ENCODE data around the gene BCDIN3D. TPM values are rescaled to one million over a fixed set of nuclear protein-coding genes. Genes with fewer than 3 reads are reported as not detected.
A peak's percentile ranks its signal among the peaks of the same experiment; 100 is the strongest.

Gene BCDIN3D
- total and polyA plus RNA-seq, 9 of the 15 experiments (the other 6 are each of a cell fraction or from before 2014, with no cell fraction given) = 3.7 to 6.9 (median 5.6) TPM

GRCh38 chr12:49866859-49867569, 24.1 kb upstream of the BCDIN3D start (continued):
- TF ChIP-seq, protein P1, sequence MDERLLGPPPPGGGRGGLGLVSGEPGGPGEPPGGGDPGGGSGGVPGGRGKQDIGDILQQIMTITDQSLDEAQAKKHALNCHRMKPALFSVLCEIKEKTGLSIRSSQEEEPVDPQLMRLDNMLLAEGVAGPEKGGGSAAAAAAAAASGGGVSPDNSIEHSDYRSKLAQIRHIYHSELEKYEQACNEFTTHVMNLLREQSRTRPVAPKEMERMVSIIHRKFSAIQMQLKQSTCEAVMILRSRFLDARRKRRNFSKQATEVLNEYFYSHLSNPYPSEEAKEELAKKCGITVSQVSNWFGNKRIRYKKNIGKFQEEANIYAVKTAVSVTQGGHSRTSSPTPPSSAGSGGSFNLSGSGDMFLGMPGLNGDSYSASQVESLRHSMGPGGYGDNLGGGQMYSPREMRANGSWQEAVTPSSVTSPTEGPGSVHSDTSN (CRISPR knock-in tag; IDR thresholded peaks at IDR 0.05; ENCODE audit: low read depth) = no peak
- TF ChIP-seq, protein P1 (tag; conservative IDR thresholded peaks at IDR 0.05; ENCODE audit: low read depth) = no peak
- TF ChIP-seq ZNF311 (CRISPR knock-in tag; IDR thresholded peaks at IDR 0.05) (no peak), MTA3 (IDR thresholded peaks at IDR 0.05; ENCODE audit: borderline replicate concordance) (peak; percentile 49; the same call in 1 of the 2 replicates), TCFL5 (CRISPR knock-in tag; conservative IDR thresholded peaks at IDR 0.05) (no peak), STAG1 (CRISPR knock-in tag; IDR thresholded peaks at IDR 0.05; ENCODE audit: borderline replicate concordance) (peak; percentile 51; the same call in 1 of the 2 replicates), ZNF316 (IDR thresholded peaks at IDR 0.05) (no peak), GTF2A2 (tag; IDR thresholded peaks at IDR 0.05) (no peak), HMG20A (CRISPR knock-in tag; conservative IDR thresholded peaks at IDR 0.05) (no peak), TCF7L2 (IDR thresholded peaks at IDR 0.05; ENCODE audit: low read depth, low read length) (no peak), ESRRA (IDR thresholded peaks at IDR 0.05; ENCODE audit: borderline replicate concordance, low read depth) (peak; percentile 14; the same call in 1 of the 2 replicates), EP400 (IDR thresholded peaks at IDR 0.05) (no peak), ZNF551 (CRISPR knock-in tag; IDR thresholded peaks at IDR 0.05) (no peak), KAT8 (IDR thresholded peaks at IDR 0.05; ENCODE audit: low read depth) (no peak), SMC3 (conservative IDR thresholded peaks at IDR 0.05; ENCODE audit: insufficient read depth, low read depth, low read length) (peak; percentile 73), ZNF830 (CRISPR knock-in tag; IDR thresholded peaks at IDR 0.05) (no peak)
- TF ChIP-seq, protein P2, sequence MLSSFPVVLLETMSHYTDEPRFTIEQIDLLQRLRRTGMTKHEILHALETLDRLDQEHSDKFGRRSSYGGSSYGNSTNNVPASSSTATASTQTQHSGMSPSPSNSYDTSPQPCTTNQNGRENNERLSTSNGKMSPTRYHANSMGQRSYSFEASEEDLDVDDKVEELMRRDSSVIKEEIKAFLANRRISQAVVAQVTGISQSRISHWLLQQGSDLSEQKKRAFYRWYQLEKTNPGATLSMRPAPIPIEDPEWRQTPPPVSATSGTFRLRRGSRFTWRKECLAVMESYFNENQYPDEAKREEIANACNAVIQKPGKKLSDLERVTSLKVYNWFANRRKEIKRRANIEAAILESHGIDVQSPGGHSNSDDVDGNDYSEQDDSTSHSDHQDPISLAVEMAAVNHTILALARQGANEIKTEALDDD (IDR thresholded peaks at IDR 0.05) = no peak
- TF ChIP-seq, protein P3, sequence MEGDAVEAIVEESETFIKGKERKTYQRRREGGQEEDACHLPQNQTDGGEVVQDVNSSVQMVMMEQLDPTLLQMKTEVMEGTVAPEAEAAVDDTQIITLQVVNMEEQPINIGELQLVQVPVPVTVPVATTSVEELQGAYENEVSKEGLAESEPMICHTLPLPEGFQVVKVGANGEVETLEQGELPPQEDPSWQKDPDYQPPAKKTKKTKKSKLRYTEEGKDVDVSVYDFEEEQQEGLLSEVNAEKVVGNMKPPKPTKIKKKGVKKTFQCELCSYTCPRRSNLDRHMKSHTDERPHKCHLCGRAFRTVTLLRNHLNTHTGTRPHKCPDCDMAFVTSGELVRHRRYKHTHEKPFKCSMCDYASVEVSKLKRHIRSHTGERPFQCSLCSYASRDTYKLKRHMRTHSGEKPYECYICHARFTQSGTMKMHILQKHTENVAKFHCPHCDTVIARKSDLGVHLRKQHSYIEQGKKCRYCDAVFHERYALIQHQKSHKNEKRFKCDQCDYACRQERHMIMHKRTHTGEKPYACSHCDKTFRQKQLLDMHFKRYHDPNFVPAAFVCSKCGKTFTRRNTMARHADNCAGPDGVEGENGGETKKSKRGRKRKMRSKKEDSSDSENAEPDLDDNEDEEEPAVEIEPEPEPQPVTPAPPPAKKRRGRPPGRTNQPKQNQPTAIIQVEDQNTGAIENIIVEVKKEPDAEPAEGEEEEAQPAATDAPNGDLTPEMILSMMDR (IDR thresholded peaks at IDR 0.05 in 2 of 3, conservative IDR thresholded peaks at IDR 0.05 in 1 of 3; ENCODE audit: insufficient read depth in 2 of 3, low read depth in 1 of 3, low read length in 3 of 3) = peak; percentile 89 to 95 (median 94)
- TF ChIP-seq, protein P4, sequence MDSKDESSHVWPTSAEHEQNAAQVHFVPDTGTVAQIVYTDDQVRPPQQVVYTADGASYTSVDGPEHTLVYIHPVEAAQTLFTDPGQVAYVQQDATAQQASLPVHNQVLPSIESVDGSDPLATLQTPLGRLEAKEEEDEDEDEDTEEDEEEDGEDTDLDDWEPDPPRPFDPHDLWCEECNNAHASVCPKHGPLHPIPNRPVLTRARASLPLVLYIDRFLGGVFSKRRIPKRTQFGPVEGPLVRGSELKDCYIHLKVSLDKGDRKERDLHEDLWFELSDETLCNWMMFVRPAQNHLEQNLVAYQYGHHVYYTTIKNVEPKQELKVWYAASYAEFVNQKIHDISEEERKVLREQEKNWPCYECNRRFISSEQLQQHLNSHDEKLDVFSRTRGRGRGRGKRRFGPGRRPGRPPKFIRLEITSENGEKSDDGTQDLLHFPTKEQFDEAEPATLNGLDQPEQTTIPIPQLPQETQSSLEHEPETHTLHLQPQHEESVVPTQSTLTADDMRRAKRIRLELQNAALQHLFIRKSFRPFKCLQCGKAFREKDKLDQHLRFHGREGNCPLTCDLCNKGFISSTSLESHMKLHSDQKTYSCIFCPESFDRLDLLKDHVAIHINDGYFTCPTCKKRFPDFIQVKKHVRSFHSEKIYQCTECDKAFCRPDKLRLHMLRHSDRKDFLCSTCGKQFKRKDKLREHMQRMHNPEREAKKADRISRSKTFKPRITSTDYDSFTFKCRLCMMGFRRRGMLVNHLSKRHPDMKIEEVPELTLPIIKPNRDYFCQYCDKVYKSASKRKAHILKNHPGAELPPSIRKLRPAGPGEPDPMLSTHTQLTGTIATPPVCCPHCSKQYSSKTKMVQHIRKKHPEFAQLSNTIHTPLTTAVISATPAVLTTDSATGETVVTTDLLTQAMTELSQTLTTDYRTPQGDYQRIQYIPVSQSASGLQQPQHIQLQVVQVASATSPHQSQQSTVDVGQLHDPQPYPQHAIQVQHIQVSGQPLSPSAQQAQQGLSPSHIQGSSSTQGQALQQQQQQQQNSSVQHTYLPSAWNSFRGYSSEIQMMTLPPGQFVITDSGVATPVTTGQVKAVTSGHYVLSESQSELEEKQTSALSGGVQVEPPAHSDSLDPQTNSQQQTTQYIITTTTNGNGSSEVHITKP (IDR thresholded peaks at IDR 0.05; ENCODE audit: partially characterized antibody) = no peak
